Right atrium auricular region (tissue), 2 donors: ENCODE results near the gene CCDC9. TPM values are rescaled to one million over a fixed set of nuclear protein-coding genes. Genes with fewer than 3 reads are reported as not detected.

Experiments used
- DNase-seq: peaks from one replicate; pipeline ENCODE4 v3.0.0-alpha.2; 2019; ENCODE audit warnings: low spot score
- H3K27ac ChIP-seq, 2 donors: fragments of 200-600 bp; sonication (generic); 1 replicate in 1 of 2; 2 replicates in 1 of 2; pipeline ENCODE4 v1.5.1; 2016 to 2019
- H3K27me3 ChIP-seq, 2 donors: fragments of 200-600 bp; sonication (generic); one replicate each; pipeline versions ENCODE4 v1.5.1 to v1.6.0; 2017 to 2019
- H3K36me3 ChIP-seq: fragments of 200-600 bp; sonication (generic); one replicate; pipeline ENCODE4 v1.5.1; 2016
- H3K4me1 ChIP-seq, 2 donors: fragments of 200-600 bp; sonication (generic); one replicate each; pipeline versions ENCODE4 v1.5.1 to v1.6.0; 2017 to 2019
- H3K4me3 ChIP-seq, 2 donors: fragments of 200-600 bp; sonication (generic); 1 replicate in 1 of 2; 2 replicates in 1 of 2; pipeline ENCODE4 v1.5.1; 2017 to 2019; ENCODE audit warnings: mild to moderate bottlenecking in 1 of 2, moderate library complexity in 1 of 2
- H3K9me3 ChIP-seq, 2 donors: fragments of 200-600 bp; sonication (generic); one replicate each; pipeline ENCODE4 v1.5.1; 2019
- CTCF ChIP-seq, 2 donors: fragments of 200-600 bp; sonication (generic); IDR thresholded peaks; one replicate each; pipeline ENCODE4 v1.5.1; 2019; ENCODE audit warnings: antibody characterized with exemption in 2 of 2
- microRNA counts, 2 donors: library from miRNA; unstranded; fragments of <30 nt; microRNA quantifications; one replicate each; lab custom pipeline; 2016 to 2017
- microRNA-seq, 2 donors: library from miRNA; unstranded; fragments of <30 nt; microRNA quantifications; one replicate each; pipeline ENCODE4, GENCODE V29; 2016 to 2017; ENCODE audit warnings: borderline number of aligned reads in 2 of 2, borderline replicate concordance in 1 of 2
- total RNA-seq, 2 donors: library from RNA; depleted of rRNA; stranded (reverse); fragments of >200 nt; gene quantifications; one replicate each; pipeline ENCODE4 v1.1.0, GENCODE V29; 2016

The CCDC9 gene
- total RNA-seq, 2 donors from 2014 or later: 9.2 to 11.9 TPM

DNA sequence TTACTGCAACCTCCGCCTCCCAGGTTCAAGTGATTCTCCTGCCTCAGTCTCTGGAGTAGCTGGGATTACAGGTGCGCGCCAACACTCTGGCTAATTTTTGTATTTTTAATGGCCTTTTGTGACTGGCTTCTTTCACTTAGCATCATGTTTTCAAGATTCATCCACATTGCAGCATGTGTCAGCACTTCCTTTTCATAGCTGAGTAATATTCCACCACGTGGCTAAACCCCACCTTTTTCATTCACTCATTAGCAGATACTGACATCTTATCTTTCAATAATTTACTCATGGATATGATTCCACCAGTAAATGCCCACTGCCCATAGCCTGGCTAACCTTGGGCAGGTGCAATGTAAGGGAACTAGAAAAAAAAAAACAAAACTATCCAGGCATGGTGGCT lies 60.2 kb downstream of the CCDC9 start:
- Histone ChIP-seq H3K27me3 (no peaks in the 10 kb centered on the region), H3K27ac (no peak overlapping the region), H3K36me3 (no peaks in the 10 kb centered on the region), H3K9me3 (peaks cover 0 to 5% of the 10 kb centered on the region in 2 donors), H3K4me1 (no peaks in the 10 kb centered on the region), H3K4me3 (no peak overlapping the region)
- no peak for DNase-seq
- TF ChIP-seq CTCF (IDR thresholded peaks at IDR 0.05): no peak

GRCh38 chr19:47319923-47320871 lies 63.9 kb downstream of the CCDC9 start:
- no peak for TF ChIP-seq CTCF (IDR thresholded peaks at IDR 0.05)
- H3K9me3 ChIP-seq: peaks cover 0 to under 1% of the 10 kb centered on the region in 2 donors
- no peaks in the 10 kb centered on the region for H3K27me3 ChIP-seq
- no peak overlapping the region for H3K4me3 ChIP-seq
- no peaks in the 10 kb centered on the region for H3K36me3 ChIP-seq
- no peak overlapping the region for H3K27ac ChIP-seq
- no peaks in the 10 kb centered on the region for H3K4me1 ChIP-seq
- no peak for DNase-seq

MicroRNA genes within 50 kb of the gene (microRNA counts, 767-probe panel; counts per million panel counts)
- microRNA hsa-miR-3190-5p (lab: Ali Mortazavi, UCI): 0 to 31.0 counts per million in 2 donors

Small RNA genes within 50 kb of the gene (microRNA-seq; reads per million reads assigned to microRNA genes)
- gene MIR3190 (0 reads per million in 2 donors), gene MIR3191 (0 reads per million in 2 donors)

Other genes starting within 250 kb of the CCDC9 start
- under 1 TPM in 1 of 2 donors, not detected in 1; 0.39 TPM for gene NPAS1, start 236.7 kb upstream of the CCDC9 start, total RNA-seq
- 10 to 100 TPM; 47.8 to 51.0 TPM for gene TMEM160, start 207.9 kb upstream of the CCDC9 start, total RNA-seq
- gene ZC3H4, start 142.7 kb upstream of the CCDC9 start, total RNA-seq: 10 to 100 TPM; 15.4 to 18.0 TPM
- 10 to 100 TPM; 43.7 to 48.7 TPM for gene SAE1, start 125.7 kb upstream of the CCDC9 start, total RNA-seq
- gene BBC3, start 25.3 kb upstream of the CCDC9 start, total RNA-seq: 1 to 10 TPM; 2.5 to 2.9 TPM
- 1 to 10 TPM; 1.9 to 7.0 TPM for gene INAFM1, start 18.4 kb downstream of the CCDC9 start, total RNA-seq
- 10 to 100 TPM in 1 of 2 donors, 1 to 10 TPM in 1; 4.6 to 14.3 TPM for gene C5AR1, start 53.3 kb downstream of the CCDC9 start, total RNA-seq
- gene C5AR2, start 75.7 kb downstream of the CCDC9 start, total RNA-seq: 1 to 10 TPM; 1.1 to 3.3 TPM
- gene DHX34, start 92.8 kb downstream of the CCDC9 start, total RNA-seq: 1 to 10 TPM; 5.1 to 8.2 TPM
- 1 to 10 TPM; 6.3 to 9.2 TPM for gene MEIS3, start 163.0 kb downstream of the CCDC9 start, total RNA-seq
- gene SLC8A2, start 215.4 kb downstream of the CCDC9 start, total RNA-seq: under 1 TPM; 0.28 to 0.37 TPM
- 1 to 10 TPM; 2.8 to 2.9 TPM for gene KPTN, start 227.7 kb downstream of the CCDC9 start, total RNA-seq